K562 treated with DMSO at 1 percent for 48 hours (cell line): ENCODE results near the gene GALP. TPM values are rescaled to one million over a fixed set of nuclear protein-coding genes. Genes with fewer than 3 reads are reported as not detected.

ENCODE experiments used
- total RNA-seq: library from RNA; unstranded; fragments of 300-600 nt; gene quantifications from 2 replicates; pipeline ENCODE4 v1.2.3, GENCODE V29; 2022; ENCODE audit warnings: low replicate concordance; ENCODE audit errors: extremely low read depth

GALP gene
- not detected in 2 replicates for total RNA-seq

GRCh38 chr19:56175861-56176307, at the start of gene GALP:
TSS of gene GALP (plus strand) at chr19:56176008. CDS start at chr19:56177109, 1,101 bp downstream.

GRCh38 chr19:56140583-56141416, 35.0 kb upstream of the GALP start, which contains the start of gene ZNF444:
TSS of gene ZNF444 (plus strand) at chr19:56141287. CDS start at chr19:56146912, 5,625 bp downstream.

GRCh38 chr19:56197646-56198045, 21.8 kb downstream of the GALP start, which contains the start of gene ZSCAN5B:
TSS of gene ZSCAN5B (minus strand) at chr19:56197783. CDS start at chr19:56193052, 4,731 bp downstream.

GRCh38 chr19:56201973-56202372, 26.2 kb downstream of the GALP start, which contains the start of gene ZSCAN5C:
TSS of gene ZSCAN5C (plus strand) at chr19:56202273. CDS start at chr19:56205914, 3,641 bp downstream.

Other genes starting within 250 kb of the GALP start
- gene NLRP13, start 243.7 kb upstream of the GALP start, total RNA-seq: not detected in 2 replicates
- gene NLRP8, start 228.2 kb upstream of the GALP start, total RNA-seq: not detected in 2 replicates
- not detected in 2 replicates for gene NLRP5, start 189.2 kb upstream of the GALP start, total RNA-seq
- gene ZNF787, start 54.7 kb upstream of the GALP start, total RNA-seq: not detected in 2 replicates
- not detected in 2 replicates for gene ZNF444, start 34.7 kb upstream of the GALP start, total RNA-seq
- not detected in 2 replicates for gene ZSCAN5B, start 21.8 kb downstream of the GALP start, total RNA-seq
- not detected in 2 replicates for gene ZSCAN5C, start 26.3 kb downstream of the GALP start, total RNA-seq
- gene EDDM13, start 96.7 kb downstream of the GALP start, total RNA-seq: not detected in 2 replicates
- gene ZSCAN5A, start 138.8 kb downstream of the GALP start, total RNA-seq: not detected in 2 replicates
- gene ZNF582, start 217.5 kb downstream of the GALP start, total RNA-seq: not detected in 2 replicates
- not detected in 2 replicates for gene ZNF583, start 228.3 kb downstream of the GALP start, total RNA-seq